ENCODE measurements around the gene BCAS1.

The BCAS1 gene, protein sequence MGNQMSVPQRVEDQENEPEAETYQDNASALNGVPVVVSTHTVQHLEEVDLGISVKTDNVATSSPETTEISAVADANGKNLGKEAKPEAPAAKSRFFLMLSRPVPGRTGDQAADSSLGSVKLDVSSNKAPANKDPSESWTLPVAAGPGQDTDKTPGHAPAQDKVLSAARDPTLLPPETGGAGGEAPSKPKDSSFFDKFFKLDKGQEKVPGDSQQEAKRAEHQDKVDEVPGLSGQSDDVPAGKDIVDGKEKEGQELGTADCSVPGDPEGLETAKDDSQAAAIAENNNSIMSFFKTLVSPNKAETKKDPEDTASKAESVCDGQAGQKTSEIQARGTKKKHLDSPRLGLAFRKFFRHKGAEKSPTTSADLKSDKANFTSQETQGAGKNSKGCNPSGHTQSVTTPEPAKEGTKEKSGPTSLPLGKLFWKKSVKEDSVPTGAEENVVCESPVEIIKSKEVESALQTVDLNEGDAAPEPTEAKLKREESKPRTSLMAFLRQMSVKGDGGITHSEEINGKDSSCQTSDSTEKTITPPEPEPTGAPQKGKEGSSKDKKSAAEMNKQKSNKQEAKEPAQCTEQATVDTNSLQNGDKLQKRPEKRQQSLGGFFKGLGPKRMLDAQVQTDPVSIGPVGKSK

DNA sequence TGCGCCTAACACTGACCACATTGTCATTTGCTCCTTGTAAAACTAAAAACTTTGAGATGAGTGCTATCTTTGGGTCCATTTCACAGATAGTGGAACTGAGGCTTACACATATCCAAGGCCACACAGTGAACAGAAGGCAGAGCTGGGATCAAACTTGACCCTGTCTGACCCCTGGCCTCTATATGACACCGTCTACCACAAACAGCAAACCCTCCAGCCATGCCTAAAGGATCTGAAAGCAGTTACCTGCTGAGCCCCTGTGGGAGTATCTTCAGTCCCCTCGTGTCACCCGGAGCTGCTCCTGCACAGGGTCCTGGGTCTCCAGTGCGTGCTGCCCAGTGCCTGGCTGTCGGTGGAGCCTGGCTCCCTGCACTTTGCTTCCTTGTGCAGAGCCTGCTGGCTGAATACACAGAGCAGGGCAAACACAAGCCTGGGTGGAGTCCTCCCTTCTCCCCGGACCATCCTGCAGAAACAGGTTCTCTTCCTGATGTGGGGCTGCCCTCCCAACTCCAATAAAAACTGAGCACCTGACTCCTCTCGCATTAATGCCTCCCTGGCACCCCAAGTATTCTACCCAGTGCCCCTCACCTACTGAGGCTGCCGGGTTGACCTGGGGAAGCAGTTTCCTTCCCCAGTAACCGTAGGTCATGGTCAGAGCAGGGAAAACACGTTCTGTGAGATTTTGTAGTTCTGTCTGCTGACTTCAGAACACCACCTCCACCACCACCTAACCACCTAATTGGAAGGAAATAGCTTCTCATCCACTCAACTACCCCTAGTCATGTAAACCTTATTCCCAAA is at the start of gene BCAS1:
TSS of gene BCAS1 (minus strand) at position 408 of the 801 bp plus-strand sequence. CDS start 11,876 bp downstream, outside the sequence.
- no peak within 1 kb of the TSS for H3K4me3 ChIP-seq (replicated peaks; ENCODE audit: low read depth, low read length)
- no peak for TF ChIP-seq CTCF (IDR thresholded peaks at IDR 0.05; ENCODE audit: low read depth, low read length, missing control alignments)

GRCh38 chr20:54119744-54120143 is 49.4 kb upstream of the BCAS1 start:
- TF ChIP-seq CTCF (IDR thresholded peaks at IDR 0.05; ENCODE audit: low read depth, low read length, missing control alignments), result no peak
- no peak overlapping the region for H3K4me3 ChIP-seq (replicated peaks; ENCODE audit: low read depth, low read length)
- no peak for DNase-seq (ENCODE audit: extremely low read depth, low read depth)

More for the DNA sequence above, at the start of gene BCAS1:
- DNase-seq (ENCODE audit: extremely low read depth, low read depth), result no peak

DNA sequence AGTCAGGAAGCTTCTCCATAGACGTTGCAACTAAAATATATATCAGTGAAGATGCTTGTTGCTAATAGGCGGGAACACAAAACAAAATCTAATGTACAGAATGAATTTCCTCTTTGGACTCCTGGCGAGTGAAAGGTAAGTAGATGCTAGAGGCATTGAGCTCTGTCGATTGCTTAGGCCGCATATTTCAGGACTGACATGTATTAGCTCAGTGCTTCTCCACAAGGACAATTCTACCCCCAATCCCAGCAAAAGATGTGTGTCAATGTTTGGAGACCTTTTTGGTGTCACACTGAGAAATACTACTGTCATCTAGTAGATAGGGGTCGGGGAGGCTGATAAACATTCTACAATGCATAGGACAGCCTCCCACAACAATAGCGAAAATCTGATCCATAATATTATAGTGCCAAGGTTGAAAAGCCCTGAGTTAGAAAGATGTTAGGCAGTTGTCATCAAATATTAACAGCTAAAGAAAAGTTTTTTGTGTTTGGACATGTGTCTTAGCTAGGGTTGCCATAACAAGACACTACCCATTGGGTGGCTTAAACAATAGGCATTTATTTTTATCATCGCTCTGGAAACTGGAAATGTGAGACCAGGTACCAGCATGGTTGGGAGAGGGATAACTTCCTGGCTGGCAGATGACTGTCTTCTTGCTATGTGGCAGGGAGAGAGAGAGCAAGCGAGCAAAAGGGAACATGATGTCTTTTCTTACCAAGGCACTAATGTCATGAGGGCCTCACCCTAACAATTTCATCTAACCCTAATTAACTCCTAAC is 48.0 kb upstream of the BCAS1 start:
- no peak for TF ChIP-seq CTCF (IDR thresholded peaks at IDR 0.05; ENCODE audit: low read depth, low read length, missing control alignments)
- no peak for DNase-seq (ENCODE audit: extremely low read depth, low read depth)
- H3K4me3 ChIP-seq (replicated peaks; ENCODE audit: low read depth, low read length), result no peak overlapping the region

- TF ChIP-seq CTCF (IDR thresholded peaks at IDR 0.05; ENCODE audit: low read depth, low read length, missing control alignments), result no peak
- no peak for DNase-seq (ENCODE audit: extremely low read depth, low read depth)
- H3K4me3 ChIP-seq (replicated peaks; ENCODE audit: low read depth, low read length), result no peak overlapping the region
Measured at GRCh38 chr20:54116550-54117235, 46.3 kb upstream of the BCAS1 start.

- DNase-seq (ENCODE audit: extremely low read depth, low read depth), result no peak
- no peak for TF ChIP-seq CTCF (IDR thresholded peaks at IDR 0.05; ENCODE audit: low read depth, low read length, missing control alignments)
- no peak overlapping the region for H3K4me3 ChIP-seq (replicated peaks; ENCODE audit: low read depth, low read length)
Measured at GRCh38 chr20:54115172-54115854, 44.9 kb upstream of the BCAS1 start.

All from HFF-Myc (cell line).